Calu3 (cell line): ENCODE measurements around the gene RFX7. TPM values are rescaled to one million over a fixed set of nuclear protein-coding genes. Genes with fewer than 3 reads are reported as not detected.

ENCODE experiments used
- BruUV-seq: library from RNA; stranded (reverse); fragments of 400-500 nt; replicated peaks from 2 replicates; lab custom pipeline; 2021; lab: Mats Ljungman, UMichigan
- CTCF ChIA-PET: fragments of 300-600 bp; sonication (Branson Sonifier 250); formaldehyde crosslinking; loops from one replicate; lab custom pipeline; 2022; ENCODE audit warnings: antibody characterized with exemption; lab: Charles Lee
- DNase-seq: peaks from one replicate; pipeline ENCODE4 v3.0.0; 2022
- H3K27ac Mint-ChIP-seq: one replicate; pipeline ENCODE4 v1.8.0; 2022; ENCODE audit warnings: mixed read lengths; ENCODE audit not compliant: unreplicated experiment
- H3K27me3 Mint-ChIP-seq: one replicate; pipeline ENCODE4 v1.8.0; 2022; ENCODE audit warnings: mixed read lengths; ENCODE audit not compliant: unreplicated experiment
- H3K36me3 Mint-ChIP-seq: one replicate; pipeline ENCODE4 v1.8.0; 2022; ENCODE audit warnings: mild to moderate bottlenecking, moderate library complexity, mixed read lengths; ENCODE audit not compliant: insufficient read depth, unreplicated experiment
- H3K4me1 Mint-ChIP-seq: one replicate; pipeline ENCODE4 v1.8.0; 2022; ENCODE audit warnings: mild to moderate bottlenecking, low read depth, mixed read lengths; ENCODE audit not compliant: unreplicated experiment
- H3K4me3 Mint-ChIP-seq: one replicate; pipeline ENCODE4 v1.8.0; 2022; ENCODE audit warnings: mild to moderate bottlenecking, low read depth, moderate library complexity, mixed read lengths; ENCODE audit not compliant: unreplicated experiment
- H3K9me3 Mint-ChIP-seq: one replicate; pipeline ENCODE4 v1.8.0; 2022; ENCODE audit warnings: low read depth, mixed read lengths; ENCODE audit not compliant: unreplicated experiment
- intact Hi-C: fragments of 100-400 bp; cut with micrococcal nuclease; formaldehyde crosslinking; loops from one replicate; pipeline ENCODE4 v1.10.0; 2022; ENCODE audit not compliant: unreplicated experiment
- total RNA-seq: library from RNA; stranded (reverse); gene quantifications from 2 replicates; pipeline ENCODE4 v1.2.3, GENCODE V29; 2022
- TF ChIP-seq, protein P1 (sequence below): fragments of 200-600 bp; IDR thresholded peaks from one replicate; pipeline ENCODE4 v1.8.0; 2022; ENCODE audit warnings: antibody characterized with exemption; ENCODE audit not compliant: unreplicated experiment

RFX7 gene
- total RNA-seq, 1 experiment from 2014 or later, result 31.4 TPM

DNA sequence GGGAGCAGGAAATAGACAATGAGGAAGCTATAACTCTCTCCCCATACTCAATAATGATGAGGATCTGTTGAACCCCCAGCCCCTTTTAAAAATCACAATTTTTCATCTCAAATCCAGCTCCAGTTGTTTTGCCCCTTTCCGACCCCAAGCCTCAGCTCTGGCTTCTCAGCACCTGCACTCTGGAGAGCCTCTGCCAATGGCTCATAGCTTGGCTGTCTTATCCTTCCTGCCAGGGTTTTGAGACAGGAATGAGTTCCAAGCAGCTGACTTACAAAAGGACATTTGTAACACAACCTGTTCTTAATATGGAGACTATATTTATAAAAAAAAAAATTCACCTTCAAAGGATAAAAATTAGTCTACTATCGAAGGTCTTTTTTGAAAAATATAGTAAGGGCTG, 144.4 kb downstream of the RFX7 start:
- intact Hi-C loops, result no loop called here
- no peak overlapping the region for H3K27ac Mint-ChIP-seq
- no TSS peak for BruUV-seq

DNA sequence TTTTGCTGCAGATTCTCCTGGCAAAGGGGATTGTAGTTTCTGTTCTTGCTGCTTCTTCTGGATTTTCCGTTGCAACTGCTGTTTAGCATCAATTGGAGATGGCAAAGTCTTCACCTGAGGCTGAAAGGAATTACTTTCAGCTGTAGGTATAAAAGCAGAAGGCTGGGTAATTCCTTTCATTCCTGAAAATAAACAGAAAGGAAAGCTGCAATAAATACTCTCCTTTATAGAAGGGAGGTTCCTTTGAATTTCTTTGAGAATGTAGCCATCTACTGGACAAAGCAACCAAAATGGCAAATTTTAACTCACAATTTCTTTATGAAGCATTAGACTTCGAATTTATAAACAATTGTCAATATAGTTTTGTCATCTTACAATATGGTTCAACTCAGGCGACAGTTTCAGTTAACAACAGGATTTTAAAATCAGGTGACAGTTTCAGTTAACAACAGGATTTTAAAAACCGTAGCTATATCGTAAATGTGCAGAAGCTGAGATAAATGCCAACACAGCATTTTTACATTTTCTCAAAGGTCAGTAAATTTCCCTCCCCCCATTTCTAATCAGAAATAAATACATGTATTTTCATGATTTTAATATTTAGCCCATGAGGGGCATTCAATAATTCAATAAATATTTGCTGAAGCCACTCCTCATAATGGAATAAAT, 145.3 kb downstream of the RFX7 start:
- no peak for DNase-seq
- CTCF ChIA-PET, result interaction anchor here (0.7 to 1.3 kb wide), 4 partner anchors 79 to 332 kb away, joined by 3 read pairs; no protein-coding TSS in a partner anchor
- H3K4me3 Mint-ChIP-seq, result no peak overlapping the region
- H3K36me3 Mint-ChIP-seq, result peaks cover 10% of the 10 kb centered on the region
- no peak overlapping the region for H3K27ac Mint-ChIP-seq
- no peaks in the 10 kb centered on the region for H3K27me3 Mint-ChIP-seq
- intact Hi-C loops, result no loop called here
- TF ChIP-seq, protein P1, sequence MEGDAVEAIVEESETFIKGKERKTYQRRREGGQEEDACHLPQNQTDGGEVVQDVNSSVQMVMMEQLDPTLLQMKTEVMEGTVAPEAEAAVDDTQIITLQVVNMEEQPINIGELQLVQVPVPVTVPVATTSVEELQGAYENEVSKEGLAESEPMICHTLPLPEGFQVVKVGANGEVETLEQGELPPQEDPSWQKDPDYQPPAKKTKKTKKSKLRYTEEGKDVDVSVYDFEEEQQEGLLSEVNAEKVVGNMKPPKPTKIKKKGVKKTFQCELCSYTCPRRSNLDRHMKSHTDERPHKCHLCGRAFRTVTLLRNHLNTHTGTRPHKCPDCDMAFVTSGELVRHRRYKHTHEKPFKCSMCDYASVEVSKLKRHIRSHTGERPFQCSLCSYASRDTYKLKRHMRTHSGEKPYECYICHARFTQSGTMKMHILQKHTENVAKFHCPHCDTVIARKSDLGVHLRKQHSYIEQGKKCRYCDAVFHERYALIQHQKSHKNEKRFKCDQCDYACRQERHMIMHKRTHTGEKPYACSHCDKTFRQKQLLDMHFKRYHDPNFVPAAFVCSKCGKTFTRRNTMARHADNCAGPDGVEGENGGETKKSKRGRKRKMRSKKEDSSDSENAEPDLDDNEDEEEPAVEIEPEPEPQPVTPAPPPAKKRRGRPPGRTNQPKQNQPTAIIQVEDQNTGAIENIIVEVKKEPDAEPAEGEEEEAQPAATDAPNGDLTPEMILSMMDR, result peak; percentile 16
- no peaks in the 10 kb centered on the region for H3K9me3 Mint-ChIP-seq
- no peaks in the 10 kb centered on the region for H3K4me1 Mint-ChIP-seq
- BruUV-seq, result no TSS peak

More for the DNA sequence above, 144.4 kb downstream of the RFX7 start:
- no peaks in the 10 kb centered on the region for H3K4me1 Mint-ChIP-seq
- no peak for DNase-seq
- H3K36me3 Mint-ChIP-seq, result peaks cover 10% of the 10 kb centered on the region
- H3K27me3 Mint-ChIP-seq, result no peaks in the 10 kb centered on the region
- CTCF ChIA-PET, result interaction anchor here (1.3 kb wide), 1 partner anchor 182 kb away, joined by 3 read pairs; no protein-coding TSS in a partner anchor
- TF ChIP-seq, protein P1, result no peak
- H3K4me3 Mint-ChIP-seq, result no peak overlapping the region
- H3K9me3 Mint-ChIP-seq, result no peaks in the 10 kb centered on the region

DNA sequence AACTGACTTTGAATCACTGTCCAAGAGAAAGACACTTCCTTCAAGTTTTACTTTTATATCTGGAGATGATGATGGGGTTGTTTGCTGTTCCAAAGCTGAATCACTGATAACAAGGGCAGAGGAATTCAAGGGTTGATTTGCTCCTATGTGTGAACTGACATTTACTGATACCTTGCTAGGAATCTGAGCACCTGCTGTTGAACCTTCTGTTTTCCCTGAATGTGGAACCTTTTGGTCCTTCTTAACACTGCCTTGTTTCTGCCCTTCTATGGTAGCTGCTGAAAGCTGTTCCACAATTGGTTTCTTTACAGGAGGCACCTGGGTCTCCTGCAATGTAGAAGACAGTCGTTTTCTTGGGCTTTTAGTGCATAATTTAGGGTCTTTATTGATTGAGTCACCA, 148.3 kb downstream of the RFX7 start:
- intact Hi-C loops, result no loop called here
- H3K36me3 Mint-ChIP-seq, result peaks cover 10% of the 10 kb centered on the region
- H3K27ac Mint-ChIP-seq, result no peak overlapping the region
- H3K9me3 Mint-ChIP-seq, result no peaks in the 10 kb centered on the region
- no peak overlapping the region for H3K4me3 Mint-ChIP-seq
- CTCF ChIA-PET, result no interaction called here
- no peaks in the 10 kb centered on the region for H3K27me3 Mint-ChIP-seq
- no peak for DNase-seq
- no peaks in the 10 kb centered on the region for H3K4me1 Mint-ChIP-seq
- BruUV-seq, result no TSS peak
- TF ChIP-seq, protein P1, result no peak

DNA sequence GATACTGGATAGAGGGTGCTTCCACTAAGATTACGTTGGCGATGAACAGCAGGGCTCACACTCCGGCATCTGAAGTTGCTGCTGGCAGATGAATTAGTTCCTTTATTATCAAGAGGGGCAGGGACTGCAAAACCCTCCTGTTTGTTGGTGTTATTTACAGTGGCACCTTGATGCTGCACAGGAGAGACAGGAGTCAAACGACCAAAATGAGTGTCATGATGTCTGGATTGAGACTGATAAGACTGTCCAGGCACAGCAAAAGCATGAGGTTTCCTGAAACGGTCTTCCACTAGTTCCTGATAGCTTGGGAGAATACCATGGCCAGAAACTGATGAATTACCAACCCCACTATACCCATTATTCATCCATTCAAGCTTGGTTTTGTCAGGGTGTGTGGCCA, 149.5 kb downstream of the RFX7 start:
- no peak overlapping the region for H3K4me3 Mint-ChIP-seq
- CTCF ChIA-PET, result no interaction called here
- H3K27ac Mint-ChIP-seq, result no peak overlapping the region
- no peaks in the 10 kb centered on the region for H3K9me3 Mint-ChIP-seq
- intact Hi-C loops, result no loop called here
- peaks cover 10% of the 10 kb centered on the region for H3K36me3 Mint-ChIP-seq
- no peak for DNase-seq
- TF ChIP-seq, protein P1, result no peak
- H3K27me3 Mint-ChIP-seq, result no peaks in the 10 kb centered on the region
- H3K4me1 Mint-ChIP-seq, result peaks cover 5% of the 10 kb centered on the region
- BruUV-seq, result no TSS peak
